Tibial nerve (tissue), 4 donors: ENCODE results near the gene SLC23A2.

Experiments used
- CTCF ChIP-seq, 5 experiments: fragments of 200-600 bp in 3 of 5; fragments of 450-650 bp in 2 of 5; sonication (generic) in 3 of 5; IDR thresholded peaks; one replicate each; pipeline ENCODE4 v1.5.1; 2016 to 2019; ENCODE audit warnings: antibody characterized with exemption in 5 of 5, mild to moderate bottlenecking in 3 of 5, moderate library complexity in 2 of 5
- EP300 ChIP-seq, 2 donors: sonication (generic); formaldehyde crosslinking; IDR thresholded peaks; one replicate each; pipeline ENCODE4 v1.6.1; 2017; ENCODE audit warnings: antibody characterized with exemption in 2 of 2, mild to moderate bottlenecking in 1 of 2

- TF ChIP-seq CTCF (IDR thresholded peaks at IDR 0.05) (no peak), EP300 (IDR thresholded peaks at IDR 0.05) (no peak)
Observed at GRCh38 chr20:4957939-4958362, 43.4 kb downstream of the SLC23A2 start.
